GM12891 (cell line): ENCODE results near the gene LMO7.

Experiments used
- DNase-seq: peaks from one replicate; pipeline ENCODE4 v3.0.0; 2011; ENCODE audit warnings: low spot score; ENCODE audit not compliant: insufficient read length
- FAIRE-seq: peaks from 2 replicates; lab custom pipeline; 2011; peaks lifted over from hg19 to GRCh38; lab: Jason Lieb, UNC
- PAX5 ChIP-seq: IDR thresholded peaks from 2 replicates; pipeline ENCODE4 v1.6.1; 2011; ENCODE audit warnings: low read length, moderate library complexity, mild to moderate bottlenecking; ENCODE audit not compliant: insufficient read depth, severe bottlenecking
- POLR2A ChIP-seq: IDR thresholded peaks from 2 replicates; pipeline ENCODE4 v1.6.1; 2011; ENCODE audit warnings: low read depth, low read length, control low read depth
- POLR2AphosphoS5 ChIP-seq: IDR thresholded peaks from 2 replicates; pipeline ENCODE4 v1.6.1; 2011; ENCODE audit warnings: low read depth, low read length, control low read depth
- POU2F2 ChIP-seq: IDR thresholded peaks from 2 replicates; pipeline ENCODE4 v1.6.1; 2011; ENCODE audit warnings: low read depth, mild to moderate bottlenecking, control low read depth, low read length, moderate library complexity
- SPI1 ChIP-seq: IDR thresholded peaks from 2 replicates; pipeline ENCODE4 v1.6.1; 2011; ENCODE audit warnings: low read depth, low read length, control low read depth
- TAF1 ChIP-seq: IDR thresholded peaks from 2 replicates; pipeline ENCODE4 v1.6.1; 2011; ENCODE audit warnings: low read depth, low read length, control low read depth

LMO7 gene

GRCh38 chr13:75643693-75644092 is 7.6 kb downstream of the LMO7 start:
- no peak for DNase-seq
- no peak for FAIRE-seq
- TF ChIP-seq POU2F2 = no peak
- no peak for TF ChIP-seq POLR2A
- no peak for TF ChIP-seq POLR2AphosphoS5
- no peak for TF ChIP-seq TAF1
- no peak for TF ChIP-seq SPI1
- TF ChIP-seq PAX5 = no peak

DNA sequence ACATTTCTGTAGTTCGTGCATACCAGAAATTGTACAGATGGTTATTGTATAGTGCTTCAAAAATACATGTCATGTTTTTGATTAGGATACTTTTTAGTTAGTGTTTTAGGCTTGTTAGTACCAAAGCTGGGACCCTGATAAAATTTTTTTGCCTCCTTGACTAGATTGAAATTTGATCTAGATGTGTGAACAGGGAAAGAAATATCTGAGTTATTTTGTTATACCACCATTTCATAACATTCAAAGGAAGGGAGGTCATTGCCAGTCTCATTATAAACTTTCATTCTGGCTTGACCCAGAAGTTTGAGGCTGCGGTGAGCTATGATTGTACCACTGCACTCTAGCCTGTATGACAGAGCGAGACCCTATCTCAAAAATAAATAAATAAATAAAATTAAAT is 9.0 kb downstream of the LMO7 start:
- TF ChIP-seq POU2F2 = no peak
- no peak for TF ChIP-seq TAF1
- no peak for TF ChIP-seq POLR2A
- TF ChIP-seq PAX5 = no peak
- TF ChIP-seq POLR2AphosphoS5 = no peak
- TF ChIP-seq SPI1 = no peak
- FAIRE-seq (no peak), DNase-seq (no peak)

- DNase-seq = no peak
- TF ChIP-seq POLR2A (no peak), POU2F2 (no peak), PAX5 (no peak), SPI1 (no peak), POLR2AphosphoS5 (no peak), TAF1 (no peak)
- FAIRE-seq = peak; percentile 88
Measured at GRCh38 chr13:75647126-75647784, 11.1 kb downstream of the LMO7 start.

- FAIRE-seq (no peak), DNase-seq (no peak)
- TF ChIP-seq POLR2AphosphoS5 (no peak), PAX5 (no peak), POU2F2 (no peak), TAF1 (no peak), POLR2A (no peak), SPI1 (no peak)
Measured at GRCh38 chr13:75648446-75648845, 12.3 kb downstream of the LMO7 start.

DNA sequence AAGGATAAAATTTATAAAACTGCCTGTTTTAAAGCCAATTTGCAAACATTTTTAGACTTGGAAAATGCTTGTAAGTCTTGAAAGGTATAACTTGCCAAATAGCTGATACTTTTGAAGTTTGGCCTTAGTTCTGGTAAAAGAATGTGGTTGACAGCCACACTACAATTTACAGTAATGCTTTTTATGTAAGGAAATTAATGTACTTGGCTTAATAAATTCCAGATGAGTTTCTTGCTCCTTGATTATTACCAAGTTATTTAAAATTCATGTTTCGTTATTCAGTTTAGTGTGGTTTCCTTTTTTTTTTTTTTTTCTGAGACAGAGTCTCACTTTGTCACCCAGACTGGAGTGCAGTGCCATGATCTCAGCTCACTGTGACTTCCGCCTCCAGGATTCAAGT is 14.9 kb downstream of the LMO7 start:
- DNase-seq (no peak), FAIRE-seq (no peak)
- TF ChIP-seq TAF1 = no peak
- TF ChIP-seq SPI1 = no peak
- no peak for TF ChIP-seq PAX5
- TF ChIP-seq POLR2AphosphoS5 = no peak
- TF ChIP-seq POU2F2 = no peak
- no peak for TF ChIP-seq POLR2A

GRCh38 chr13:75652726-75653125 is 16.6 kb downstream of the LMO7 start:
- DNase-seq (no peak), FAIRE-seq (no peak)
- TF ChIP-seq POLR2AphosphoS5 = no peak
- no peak for TF ChIP-seq POU2F2
- TF ChIP-seq PAX5 = no peak
- TF ChIP-seq SPI1 = no peak
- TF ChIP-seq TAF1 = no peak
- TF ChIP-seq POLR2A = no peak

DNA sequence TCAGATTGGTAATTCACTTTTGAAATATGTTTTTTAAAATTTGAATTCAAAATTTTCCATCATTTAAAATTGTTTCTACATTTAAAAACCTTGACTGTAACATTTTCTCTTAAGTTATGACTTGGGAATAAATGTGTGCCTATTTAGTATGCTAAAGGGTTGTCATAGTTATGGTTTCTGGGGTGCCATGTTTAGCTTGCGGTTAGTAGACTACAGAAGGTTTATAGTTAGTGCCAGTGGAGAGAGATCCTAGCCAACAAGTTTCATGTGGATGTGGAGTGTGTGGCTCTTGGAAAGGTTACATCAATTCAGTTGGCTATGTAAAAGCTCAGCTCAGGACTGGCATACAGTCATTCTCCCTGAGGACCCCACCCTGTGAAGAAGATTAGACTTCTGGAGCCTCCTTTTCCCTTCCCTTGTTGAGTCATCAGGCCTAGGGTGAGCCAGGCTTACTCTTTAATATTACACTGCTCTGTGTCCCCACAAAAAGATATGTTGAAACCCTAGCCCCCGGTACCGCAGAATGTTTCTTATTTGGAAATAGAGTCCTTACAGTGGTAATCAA is 20.4 kb downstream of the LMO7 start:
- DNase-seq (no peak), FAIRE-seq (no peak)
- TF ChIP-seq POU2F2 = no peak
- TF ChIP-seq POLR2A = no peak
- no peak for TF ChIP-seq POLR2AphosphoS5
- no peak for TF ChIP-seq PAX5
- TF ChIP-seq SPI1 = no peak
- no peak for TF ChIP-seq TAF1

DNA sequence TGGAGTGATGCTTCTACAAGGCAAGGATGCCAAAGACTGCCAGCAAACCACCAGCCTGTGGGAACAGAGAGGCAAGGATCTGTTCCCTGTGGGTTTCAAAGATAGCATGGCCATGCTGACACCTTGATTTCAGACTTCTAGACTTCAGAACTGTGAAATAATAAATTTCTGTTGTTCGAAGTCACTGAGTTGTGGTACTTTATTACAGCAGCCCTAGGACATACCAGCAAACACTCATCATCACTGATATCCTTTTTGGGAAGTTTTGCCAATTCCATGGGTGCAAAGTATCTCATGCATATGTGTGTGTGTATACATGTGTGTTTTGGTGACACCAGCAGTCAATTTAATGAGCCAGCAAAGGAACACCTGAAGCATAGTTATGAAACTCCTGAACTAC is 21.0 kb downstream of the LMO7 start:
- TF ChIP-seq POLR2A = no peak
- no peak for TF ChIP-seq SPI1
- no peak for TF ChIP-seq TAF1
- no peak for TF ChIP-seq POLR2AphosphoS5
- no peak for TF ChIP-seq POU2F2
- TF ChIP-seq PAX5 = no peak
- DNase-seq = no peak
- peak; percentile 31 for FAIRE-seq

- no peak for TF ChIP-seq POU2F2
- no peak for TF ChIP-seq SPI1
- no peak for TF ChIP-seq POLR2A
- no peak for TF ChIP-seq TAF1
- no peak for TF ChIP-seq PAX5
- TF ChIP-seq POLR2AphosphoS5 = no peak
- FAIRE-seq (peak; percentile 86), DNase-seq (no peak)
Measured at GRCh38 chr13:75660694-75661093, 24.6 kb downstream of the LMO7 start.

- no peak for FAIRE-seq
- DNase-seq = no peak
- TF ChIP-seq POLR2AphosphoS5 (no peak), POU2F2 (no peak), POLR2A (no peak), SPI1 (0 out of 2 replicates have a peak, but pooled peaks have one; percentile 25)
Measured at GRCh38 chr13:75661443-75661842, 25.3 kb downstream of the LMO7 start.
